ENCODE results near the gene EPHB1. TPM values are rescaled to one million over a fixed set of nuclear protein-coding genes. Genes with fewer than 3 reads are reported as not detected.

EPHB1 gene
- total RNA-seq, 1 donor: under 0.01 TPM

DNA sequence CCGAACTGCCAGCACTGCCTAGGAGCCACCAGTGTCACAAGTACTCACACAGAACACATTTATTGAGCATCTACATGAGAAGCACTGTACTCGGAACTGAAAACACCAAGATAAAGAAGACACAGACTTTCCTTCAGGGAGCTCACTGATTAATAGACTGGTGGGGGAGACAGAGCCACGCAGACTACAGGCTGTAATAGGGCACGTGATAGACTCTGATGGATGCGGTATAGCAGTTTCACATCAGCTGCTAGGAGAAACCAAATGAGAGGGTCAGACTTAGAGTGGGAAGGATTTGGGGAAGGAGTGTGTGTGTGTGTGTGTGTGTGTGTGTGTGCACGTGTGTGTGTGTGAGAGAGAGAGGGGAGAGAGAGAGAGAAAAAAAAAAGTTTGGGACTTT lies 12.1 kb downstream of the EPHB1 start:
- DNase-seq (ENCODE audit: low read depth in 2 of 3, low spot score in 2 of 3): no peak

DNA sequence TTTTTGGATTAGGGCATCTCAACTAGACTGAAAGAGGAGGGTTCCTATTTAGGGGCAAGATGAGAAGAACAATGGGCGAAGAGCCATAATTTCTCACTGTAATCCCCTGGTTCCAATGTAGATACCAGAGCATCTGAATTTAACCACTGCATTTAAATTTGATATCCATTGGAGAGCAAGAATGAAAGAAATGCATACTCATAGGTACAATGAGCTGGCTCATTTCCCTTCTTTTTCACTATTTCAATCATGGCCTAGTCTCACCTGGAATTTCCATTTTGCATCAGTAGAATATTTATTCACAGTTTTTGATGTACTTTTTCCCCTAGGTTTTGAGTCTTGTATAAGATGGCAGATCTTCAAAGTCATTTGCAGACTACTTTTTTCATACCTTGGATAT lies 13.8 kb downstream of the EPHB1 start:
- no peak for DNase-seq (ENCODE audit: low read depth in 2 of 3, low spot score in 2 of 3)

DNA sequence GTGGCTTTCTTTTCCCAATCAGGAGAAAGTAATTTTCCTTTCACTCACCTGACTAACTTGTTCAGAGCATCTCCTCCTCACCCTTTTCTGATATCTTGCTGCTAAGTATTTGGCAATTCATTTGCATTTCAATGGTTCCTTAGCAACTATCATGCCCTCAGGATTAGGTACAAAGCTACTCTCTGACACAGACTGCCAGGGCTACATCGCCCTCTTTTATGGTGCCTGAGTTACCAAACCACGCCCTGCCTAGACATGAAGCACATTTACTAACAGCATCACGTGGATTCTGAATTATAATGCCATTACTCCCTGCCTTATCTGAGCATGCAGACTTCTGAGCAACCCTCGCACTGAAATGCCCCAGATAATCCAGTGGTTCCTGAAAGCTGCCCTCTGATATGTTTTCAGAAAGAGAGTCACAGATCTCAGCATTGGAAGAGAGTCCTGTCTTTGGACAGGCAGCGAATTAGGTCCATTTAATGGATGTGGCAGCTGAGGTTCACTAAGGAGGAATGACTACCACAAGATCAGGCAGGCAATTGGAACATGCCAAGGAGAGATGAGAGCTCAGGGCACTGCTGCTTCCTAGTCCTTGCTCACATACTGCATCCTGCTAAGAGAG lies 14.5 kb downstream of the EPHB1 start:
- DNase-seq (ENCODE audit: low read depth in 2 of 3, low spot score in 2 of 3): no peak

GRCh38 chr3:134810052-134810435 lies 15.0 kb downstream of the EPHB1 start:
- DNase-seq (ENCODE audit: low read depth in 2 of 3, low spot score in 2 of 3): no peak

- no peak for DNase-seq (ENCODE audit: low read depth in 2 of 3, low spot score in 2 of 3)
Measured at GRCh38 chr3:134810850-134811249, 15.8 kb downstream of the EPHB1 start.

DNA sequence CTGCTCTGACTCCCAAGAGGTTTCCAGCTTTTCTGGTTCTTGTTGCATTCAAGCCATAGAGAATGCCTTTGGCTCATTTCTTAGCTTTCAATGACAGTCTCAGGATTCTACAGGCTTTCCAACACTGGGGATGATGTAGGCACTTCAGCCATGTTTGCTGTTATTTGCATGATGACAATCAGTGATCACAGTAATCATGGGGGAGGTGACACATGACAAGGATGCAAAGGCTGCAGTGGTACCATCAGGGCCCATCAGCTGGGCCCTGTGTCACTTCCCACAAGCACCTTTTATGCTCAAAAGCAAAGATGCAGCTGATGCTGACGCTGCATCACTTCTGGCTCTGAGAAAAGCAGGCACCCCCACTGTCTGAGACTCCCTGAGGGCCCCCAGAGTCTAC lies 18.6 kb downstream of the EPHB1 start:
- no peak for DNase-seq (ENCODE audit: low read depth in 2 of 3, low spot score in 2 of 3)

GRCh38 chr3:134815519-134815918 lies 20.5 kb downstream of the EPHB1 start:
- no peak for DNase-seq (ENCODE audit: low read depth in 2 of 3, low spot score in 2 of 3)

GRCh38 chr3:134816623-134817022 lies 21.6 kb downstream of the EPHB1 start:
- no peak for DNase-seq (ENCODE audit: low read depth in 2 of 3, low spot score in 2 of 3)

DNA sequence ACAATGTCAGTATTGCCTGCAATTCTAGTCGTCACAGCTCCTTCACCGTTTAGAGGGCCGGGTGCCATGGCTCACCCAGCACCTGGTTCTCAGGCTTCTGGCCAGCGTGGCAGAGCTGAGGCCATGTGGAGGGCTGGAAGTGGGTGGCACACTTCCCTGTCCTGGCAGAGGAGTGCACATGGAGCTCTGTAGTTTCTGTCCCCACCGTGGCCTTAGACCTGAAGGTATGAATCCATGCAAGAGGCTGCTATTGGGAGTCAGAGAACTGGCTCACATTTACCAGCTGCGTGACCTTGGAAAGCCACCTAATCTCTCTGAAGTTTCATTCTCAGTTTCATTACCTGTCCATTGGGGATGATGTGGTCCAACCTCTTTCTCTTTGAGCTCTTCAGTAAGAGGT lies 22.2 kb downstream of the EPHB1 start:
- no peak for DNase-seq (ENCODE audit: low read depth in 2 of 3, low spot score in 2 of 3)

DNA sequence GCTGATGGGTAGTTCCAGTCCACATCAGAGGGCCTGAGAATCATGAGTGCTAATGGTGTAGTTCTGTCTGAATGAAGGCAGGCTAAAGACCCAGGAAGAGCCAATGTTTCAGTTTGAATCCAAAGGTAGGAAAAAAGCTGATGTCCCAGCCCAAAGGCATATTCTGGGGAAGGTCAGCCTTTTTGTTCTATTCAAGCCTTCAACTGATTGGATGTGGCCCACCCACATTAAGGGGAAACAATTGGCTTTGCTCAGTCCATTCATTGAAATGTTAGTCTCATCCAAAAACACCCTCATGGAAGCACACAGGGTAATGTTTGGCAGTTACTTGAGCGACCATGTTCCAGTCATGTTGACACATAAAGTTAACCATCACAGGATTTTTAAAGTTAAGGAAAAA lies 25.9 kb downstream of the EPHB1 start:
- no peak for DNase-seq (ENCODE audit: low read depth in 2 of 3, low spot score in 2 of 3)

DNA sequence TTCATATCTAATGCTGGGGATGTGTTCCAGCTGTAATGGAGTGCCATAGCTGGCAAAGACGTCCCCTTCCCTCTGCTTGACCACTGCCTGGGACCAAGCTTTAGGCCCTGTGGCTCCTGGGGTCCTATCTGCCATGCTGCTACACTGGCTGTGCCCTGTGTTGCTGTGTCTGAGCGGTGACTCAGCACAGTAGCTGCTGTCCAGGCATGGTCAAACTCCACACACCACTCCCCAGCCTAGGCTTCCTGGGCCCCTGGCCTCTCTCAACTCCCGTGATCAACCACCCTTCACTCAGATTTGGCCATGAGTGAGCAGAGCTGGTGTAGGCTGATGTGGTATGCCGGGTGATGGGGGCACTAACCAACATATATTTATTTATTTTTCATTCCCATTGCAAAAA lies 27.0 kb downstream of the EPHB1 start:
- DNase-seq (ENCODE audit: low read depth in 2 of 3, low spot score in 2 of 3): no peak

GRCh38 chr3:134823679-134824078 lies 28.6 kb downstream of the EPHB1 start:
- no peak for DNase-seq (ENCODE audit: low read depth in 2 of 3, low spot score in 2 of 3)

DNA sequence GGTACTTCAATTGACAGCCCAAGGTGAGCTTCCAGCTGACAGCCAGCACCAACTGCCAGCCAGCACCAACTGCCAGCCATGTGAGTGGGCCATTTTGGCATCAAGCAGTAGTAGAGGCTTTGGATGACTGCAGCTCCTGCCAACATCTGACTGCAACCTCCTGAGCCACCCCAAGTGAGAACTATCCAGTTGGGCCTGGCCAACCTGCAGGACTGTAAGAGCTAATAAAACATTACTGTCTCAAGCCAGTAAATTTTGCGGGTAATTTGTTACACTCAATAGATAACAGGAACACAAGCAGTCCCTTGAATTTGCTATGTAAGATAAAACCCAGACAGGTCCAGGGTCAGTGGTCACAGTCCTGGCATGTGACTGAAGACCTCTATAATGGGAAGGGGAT lies 29.7 kb downstream of the EPHB1 start:
- no peak for DNase-seq (ENCODE audit: low read depth in 2 of 3, low spot score in 2 of 3)

DNA sequence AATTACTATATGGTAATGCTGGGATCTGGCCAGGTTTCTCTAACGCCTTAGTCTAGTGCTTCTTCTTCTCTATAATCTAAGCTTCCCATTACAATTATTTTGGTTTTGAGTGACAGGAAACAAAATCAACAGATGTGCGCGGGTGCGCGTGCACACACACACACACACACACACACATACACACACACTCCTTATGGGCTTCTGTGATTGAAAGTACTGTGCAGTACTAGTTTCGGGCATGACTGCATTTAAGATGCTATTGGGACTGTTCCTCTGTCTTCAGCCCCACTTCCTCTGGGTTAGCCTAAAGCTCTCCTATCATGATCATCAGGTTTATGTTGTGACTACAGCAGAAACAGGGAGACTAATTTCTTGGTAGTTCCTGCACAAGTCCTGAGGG lies 32.2 kb downstream of the EPHB1 start:
- no peak for DNase-seq (ENCODE audit: low read depth in 2 of 3, low spot score in 2 of 3)

DNA sequence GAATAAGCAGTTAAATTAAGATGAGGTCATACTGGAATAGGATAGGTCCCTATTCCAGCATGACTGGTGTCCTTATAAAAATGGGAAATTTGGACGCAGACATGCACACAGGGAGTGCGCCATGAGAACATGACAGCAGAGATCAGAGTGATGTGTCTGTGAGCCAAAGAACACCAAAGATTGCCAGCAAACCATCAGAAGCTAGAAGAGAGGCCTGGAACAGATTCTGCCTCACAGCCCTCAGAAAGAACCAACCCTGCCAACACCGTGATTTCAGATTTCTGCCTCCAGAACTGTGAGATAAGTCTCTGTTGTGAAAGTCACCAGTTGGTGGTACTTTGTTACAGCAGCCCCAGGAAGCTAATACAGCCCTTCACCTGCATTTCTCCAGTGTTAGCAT lies 34.7 kb downstream of the EPHB1 start:
- DNase-seq (ENCODE audit: low read depth in 2 of 3, low spot score in 2 of 3): no peak

- DNase-seq (ENCODE audit: low read depth in 2 of 3, low spot score in 2 of 3): no peak
Measured at GRCh38 chr3:134832585-134832984, 37.5 kb downstream of the EPHB1 start.

DNA sequence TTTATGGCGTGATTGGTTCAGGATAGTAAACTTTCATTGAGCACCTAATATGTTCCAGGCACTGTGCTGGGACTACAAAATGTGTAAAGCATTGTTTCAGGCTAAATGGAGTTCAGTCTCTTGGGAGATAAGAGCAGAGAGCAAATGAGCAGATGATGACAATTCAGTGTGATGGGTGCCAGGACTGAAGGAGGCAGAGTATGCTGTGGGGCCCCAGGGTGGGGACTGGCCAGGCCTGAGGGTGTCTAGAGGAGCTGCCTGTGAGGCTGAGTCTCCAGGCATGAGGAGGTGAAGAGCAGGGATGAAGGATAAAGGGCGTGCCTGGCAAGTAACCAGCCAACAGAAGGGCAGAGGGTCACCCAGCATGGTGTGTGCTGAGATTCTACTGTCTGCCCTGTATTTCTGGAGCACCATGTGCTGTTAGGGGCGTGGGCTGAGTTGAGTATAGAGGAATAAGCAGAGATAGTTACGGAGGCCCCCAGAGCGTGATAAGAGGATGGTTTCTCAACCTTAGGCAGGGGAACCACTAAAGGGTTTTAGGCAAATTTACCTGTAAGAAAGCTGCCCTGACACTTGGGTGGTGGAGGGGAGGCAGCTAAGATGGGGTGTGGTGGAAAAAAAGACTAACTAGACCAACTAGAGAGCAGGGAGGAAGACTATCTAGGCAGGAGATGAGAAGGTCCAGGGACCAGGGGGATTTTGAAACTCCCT lies 38.5 kb downstream of the EPHB1 start:
- no peak for DNase-seq (ENCODE audit: low read depth in 2 of 3, low spot score in 2 of 3)

GRCh38 chr3:134836921-134837320 lies 41.9 kb downstream of the EPHB1 start:
- no peak for DNase-seq (ENCODE audit: low read depth in 2 of 3, low spot score in 2 of 3)

DNA sequence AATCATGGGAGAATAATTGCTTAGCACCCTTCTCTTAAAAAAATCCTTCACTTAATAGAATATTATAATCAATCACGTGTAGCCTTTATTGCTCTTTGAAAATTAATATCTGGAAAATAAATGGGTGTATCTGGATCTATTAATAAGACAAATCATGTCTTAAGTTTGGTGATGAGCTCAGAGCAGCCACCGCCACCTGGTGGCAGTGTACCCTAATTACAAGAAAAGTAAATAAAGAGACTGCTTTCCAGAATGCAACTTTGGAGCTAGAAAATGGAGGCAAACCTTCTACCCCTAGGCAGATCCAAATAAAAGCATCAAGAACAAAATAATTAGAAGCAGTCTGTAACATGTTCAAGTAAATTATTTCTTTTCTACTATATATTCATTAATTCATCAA lies 43.5 kb downstream of the EPHB1 start:
- DNase-seq (ENCODE audit: low read depth in 2 of 3, low spot score in 2 of 3): no peak

DNA sequence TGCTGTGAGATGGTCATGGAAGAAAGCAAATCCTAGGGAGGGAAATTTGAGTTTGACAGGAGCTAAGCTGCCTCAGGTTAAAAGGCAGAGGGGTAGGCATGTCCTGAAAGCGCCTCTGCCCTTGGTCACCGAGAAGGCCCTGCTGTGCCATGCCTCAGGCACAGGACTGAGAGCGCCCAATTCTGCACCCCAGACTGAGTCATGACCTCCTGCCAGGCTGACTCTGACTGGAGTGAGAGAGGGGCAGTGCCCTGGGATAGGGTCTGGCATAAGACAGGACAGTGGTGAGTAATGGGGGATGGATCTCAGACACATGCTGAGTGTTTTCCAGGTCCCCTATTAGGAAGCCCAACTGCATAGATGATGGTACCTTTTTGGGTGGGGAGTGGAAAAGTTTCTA lies 44.4 kb downstream of the EPHB1 start:
- no peak for DNase-seq (ENCODE audit: low read depth in 2 of 3, low spot score in 2 of 3)

DNA sequence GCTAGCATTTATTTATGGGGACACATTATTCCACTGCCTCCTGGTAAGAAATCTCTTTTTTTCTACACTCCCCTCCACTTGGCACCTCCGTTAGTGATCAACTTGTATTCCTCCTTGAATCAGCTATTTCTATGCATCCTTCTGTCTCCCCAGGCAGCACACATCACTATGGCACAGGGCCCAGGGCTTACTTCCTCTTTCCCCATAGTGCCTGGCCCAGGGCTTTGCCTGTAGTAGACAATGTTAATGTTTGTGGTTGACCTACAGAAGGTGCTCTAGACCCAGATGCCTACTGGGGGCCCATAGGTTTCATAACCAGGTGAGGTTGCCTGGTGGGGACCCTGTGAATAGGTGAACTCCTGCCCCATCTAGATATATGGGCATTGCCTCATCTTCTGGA lies 44.9 kb downstream of the EPHB1 start:
- no peak for DNase-seq (ENCODE audit: low read depth in 2 of 3, low spot score in 2 of 3)

DNA sequence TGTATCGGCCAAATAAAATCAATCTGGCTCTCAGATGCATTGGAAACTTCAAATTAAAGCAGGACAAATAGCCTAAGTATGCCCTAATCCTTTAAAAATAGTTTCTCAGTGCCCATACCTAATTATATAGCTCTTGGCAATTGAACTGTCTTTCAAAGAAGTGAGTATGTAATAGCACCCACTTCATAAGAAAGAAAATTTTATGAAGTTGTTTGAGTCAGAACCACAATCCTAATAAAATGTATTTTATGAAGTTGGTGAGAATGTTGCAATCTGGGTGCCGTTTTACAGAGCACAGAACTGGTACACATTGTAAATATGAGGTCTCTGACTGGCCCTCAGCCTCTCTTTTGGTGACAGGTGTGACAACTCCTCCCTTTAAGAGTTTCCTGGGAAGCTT lies 45.4 kb downstream of the EPHB1 start:
- DNase-seq (ENCODE audit: low read depth in 2 of 3, low spot score in 2 of 3): no peak

- DNase-seq (ENCODE audit: low read depth in 2 of 3, low spot score in 2 of 3): no peak
Measured at GRCh38 chr3:134846084-134846483, 51.0 kb downstream of the EPHB1 start.
